PFSK-1 (cell line): ENCODE measurements around the gene DNAH7.

Experiments used
- FOXP2 ChIP-seq: optimal IDR thresholded peaks from 2 replicates; pipeline ENCODE3; 2011; ENCODE audit warnings: borderline replicate concordance, control low read depth, inconsistent platforms; ENCODE audit not compliant: insufficient read depth; ENCODE audit errors: extremely low read length, extremely low read depth
- POLR2AphosphoS5 ChIP-seq: IDR thresholded peaks from 2 replicates; pipeline ENCODE4 v1.6.1; 2012; ENCODE audit warnings: low read depth, mild to moderate bottlenecking, control low read depth, low read length, moderate library complexity
- SIN3A ChIP-seq: IDR thresholded peaks from 2 replicates; pipeline ENCODE4 v1.6.1; 2012; ENCODE audit warnings: mild to moderate bottlenecking, low read length, moderate library complexity, borderline replicate concordance; ENCODE audit not compliant: insufficient read depth
- TAF1 ChIP-seq: IDR thresholded peaks from 2 replicates; pipeline ENCODE4 v1.6.1; 2012; ENCODE audit warnings: low read length, control low read depth, borderline replicate concordance; ENCODE audit not compliant: insufficient read depth
- TF ChIP-seq, protein P1 (sequence below), 2 experiments: IDR thresholded peaks; 2 replicates each; pipeline versions ENCODE4 v1.6.1 to v1.8.0; 2011 to 2012; ENCODE audit warnings: low read depth in 2 of 2, low read length in 2 of 2, control low read depth in 1 of 2, inconsistent platforms in 1 of 2, mild to moderate bottlenecking in 1 of 2, moderate library complexity in 1 of 2; ENCODE audit not compliant: insufficient read depth in 1 of 2

- TF ChIP-seq, protein P1, sequence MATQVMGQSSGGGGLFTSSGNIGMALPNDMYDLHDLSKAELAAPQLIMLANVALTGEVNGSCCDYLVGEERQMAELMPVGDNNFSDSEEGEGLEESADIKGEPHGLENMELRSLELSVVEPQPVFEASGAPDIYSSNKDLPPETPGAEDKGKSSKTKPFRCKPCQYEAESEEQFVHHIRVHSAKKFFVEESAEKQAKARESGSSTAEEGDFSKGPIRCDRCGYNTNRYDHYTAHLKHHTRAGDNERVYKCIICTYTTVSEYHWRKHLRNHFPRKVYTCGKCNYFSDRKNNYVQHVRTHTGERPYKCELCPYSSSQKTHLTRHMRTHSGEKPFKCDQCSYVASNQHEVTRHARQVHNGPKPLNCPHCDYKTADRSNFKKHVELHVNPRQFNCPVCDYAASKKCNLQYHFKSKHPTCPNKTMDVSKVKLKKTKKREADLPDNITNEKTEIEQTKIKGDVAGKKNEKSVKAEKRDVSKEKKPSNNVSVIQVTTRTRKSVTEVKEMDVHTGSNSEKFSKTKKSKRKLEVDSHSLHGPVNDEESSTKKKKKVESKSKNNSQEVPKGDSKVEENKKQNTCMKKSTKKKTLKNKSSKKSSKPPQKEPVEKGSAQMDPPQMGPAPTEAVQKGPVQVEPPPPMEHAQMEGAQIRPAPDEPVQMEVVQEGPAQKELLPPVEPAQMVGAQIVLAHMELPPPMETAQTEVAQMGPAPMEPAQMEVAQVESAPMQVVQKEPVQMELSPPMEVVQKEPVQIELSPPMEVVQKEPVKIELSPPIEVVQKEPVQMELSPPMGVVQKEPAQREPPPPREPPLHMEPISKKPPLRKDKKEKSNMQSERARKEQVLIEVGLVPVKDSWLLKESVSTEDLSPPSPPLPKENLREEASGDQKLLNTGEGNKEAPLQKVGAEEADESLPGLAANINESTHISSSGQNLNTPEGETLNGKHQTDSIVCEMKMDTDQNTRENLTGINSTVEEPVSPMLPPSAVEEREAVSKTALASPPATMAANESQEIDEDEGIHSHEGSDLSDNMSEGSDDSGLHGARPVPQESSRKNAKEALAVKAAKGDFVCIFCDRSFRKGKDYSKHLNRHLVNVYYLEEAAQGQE (IDR thresholded peaks at IDR 0.05; ENCODE audit: insufficient read depth in 1 of 2, low read depth in 2 of 2, low read length in 2 of 2), result no peak
- TF ChIP-seq POLR2AphosphoS5, result no peak
- TF ChIP-seq TAF1, result no peak
- TF ChIP-seq SIN3A, result no peak
- TF ChIP-seq FOXP2, result no peak
Measured at GRCh38 chr2:195697681-195698220, 370.9 kb downstream of the DNAH7 start.
